DOHH2 (cell line): Measurements from ENCODE around the gene CD274.
"Not testable (repeated sequence)": the region's sequence is repeated elsewhere in the genome, so short reads cannot be mapped to it uniquely, and the experiment has no call there.

ENCODE experiments used
- CTCF ChIP-seq: fragments of 200-600 bp; sonication (generic); IDR thresholded peaks from one replicate; pipeline ENCODE4 v1.5.1; 2014; ENCODE audit warnings: antibody characterized with exemption, mild to moderate bottlenecking, low read depth, low read length; ENCODE audit not compliant: poor library complexity, severe bottlenecking
- EZH2phosphoT487 ChIP-seq: fragments of 200-600 bp; sonication (generic); IDR thresholded peaks from 2 replicates; pipeline ENCODE4 v1.6.1; 2017; ENCODE audit warnings: borderline replicate concordance, mild to moderate bottlenecking, antibody characterized with exemption, low read length, moderate library complexity, mixed read lengths

GRCh38 chr9:5494765-5495164 is 44.4 kb downstream of the CD274 start:
- TF ChIP-seq CTCF, EZH2phosphoT487: not testable (repeated sequence)
